ENCODE data around the gene VPS25.
"Not testable (repeated sequence)": the region's sequence is repeated elsewhere in the genome, so short reads cannot be mapped to it uniquely, and the experiment has no call there.

Gene VPS25

DNA sequence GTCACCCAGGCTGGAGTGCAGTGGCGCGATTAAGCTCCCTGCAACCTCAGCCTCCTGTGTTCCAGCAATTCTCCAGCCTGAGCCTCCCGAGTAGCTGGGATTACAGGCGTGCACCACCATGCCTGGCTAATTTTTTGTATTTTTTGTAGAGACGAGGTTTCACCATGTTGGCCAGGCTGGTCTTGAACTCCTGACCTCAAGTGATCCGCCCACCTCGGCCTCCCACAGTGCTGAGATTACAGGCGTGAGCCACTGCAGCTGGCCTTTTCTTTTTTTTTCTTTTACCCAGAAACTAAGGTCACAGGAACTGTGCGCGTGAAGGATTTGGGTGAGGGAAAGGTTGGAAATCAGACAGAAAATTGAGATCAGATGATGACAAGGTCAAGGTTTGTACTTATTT, 3.3 kb upstream of the VPS25 start:
- not testable (repeated sequence) for DNase-seq

- DNase-seq: no peak
Observed at GRCh38 chr17:42772945-42773289, 332 bp upstream of the VPS25 start.

GRCh38 chr17:42774066-42774745, 957 bp downstream of the VPS25 start:
- no peak for DNase-seq

DNA sequence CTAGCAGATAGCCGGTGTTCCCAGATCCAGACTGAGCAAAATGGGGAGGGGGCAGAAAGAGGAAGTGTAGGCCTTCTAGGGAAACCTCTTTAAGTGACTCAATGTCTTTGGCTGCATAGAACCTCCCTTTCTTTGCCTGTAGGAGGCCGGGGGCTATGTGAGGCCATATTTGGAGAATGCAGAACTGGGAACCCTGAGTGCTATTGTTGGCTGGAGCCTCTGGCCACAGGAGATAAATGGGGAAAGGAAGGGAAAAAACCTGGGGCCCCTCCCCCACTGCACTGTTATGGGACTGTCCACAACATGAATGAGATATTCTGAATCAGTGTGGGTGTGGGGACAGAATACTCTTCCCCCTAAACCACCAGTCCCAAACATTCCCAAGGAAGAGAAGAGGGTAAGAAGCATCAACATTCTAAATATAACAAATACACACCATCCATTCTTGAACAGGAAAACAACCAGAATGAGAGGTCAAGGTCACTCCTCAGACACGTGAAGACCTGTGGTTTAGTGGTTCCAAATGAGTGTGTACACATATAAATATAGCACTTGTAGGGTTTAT, 2.4 kb downstream of the VPS25 start:
- DNase-seq: no peak

- DNase-seq: no peak
Observed at GRCh38 chr17:42778570-42778969, 5.3 kb downstream of the VPS25 start.

GRCh38 chr17:42779304-42779935, 6.2 kb downstream of the VPS25 start:
- DNase-seq: no peak

DNA sequence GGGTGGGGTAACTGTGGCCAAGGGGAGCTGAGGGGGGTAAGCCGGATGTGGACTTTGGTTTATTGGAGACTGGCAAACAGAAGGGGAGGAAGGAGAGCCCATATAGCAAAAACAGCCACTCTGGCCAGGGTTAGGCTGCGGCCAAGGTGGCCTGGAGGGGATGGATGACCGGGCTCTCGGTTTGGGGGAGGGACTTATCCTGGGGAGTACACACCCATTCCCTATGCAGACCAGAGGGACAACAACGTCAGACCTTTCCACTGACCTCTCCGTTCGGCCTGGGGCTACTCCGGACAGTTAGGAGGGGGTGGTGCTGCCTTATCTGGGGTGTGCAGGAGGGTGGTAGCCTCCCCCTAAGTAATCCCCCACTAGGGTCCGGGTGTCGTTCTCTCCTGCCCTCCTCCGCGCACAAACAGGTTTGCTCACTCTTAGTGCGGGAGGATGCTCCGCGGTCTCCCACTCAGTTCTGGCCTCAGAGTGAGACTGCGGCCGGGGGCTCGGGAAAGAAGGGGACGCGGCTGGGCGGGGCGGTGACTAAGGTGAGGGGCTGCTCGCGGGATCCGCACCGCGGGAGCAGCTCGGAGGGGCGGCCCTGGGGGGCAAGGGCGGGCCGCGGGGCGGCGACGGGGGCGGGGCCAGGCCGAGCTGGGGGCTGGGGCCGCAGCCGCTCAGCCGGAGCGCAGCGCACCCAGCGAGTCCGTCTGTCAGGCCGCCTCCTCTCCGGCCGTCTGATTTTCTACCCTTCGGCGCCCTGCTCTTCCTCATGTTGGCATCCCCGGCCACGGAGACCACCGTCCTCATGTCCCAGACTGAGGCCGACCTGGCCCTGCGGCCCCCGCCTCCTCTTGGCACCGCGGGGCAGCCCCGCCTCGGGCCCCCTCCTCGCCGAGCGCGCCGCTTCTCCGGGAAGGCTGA, 6.9 kb downstream of the VPS25 start, which contains the start of gene WNK4:
Gene WNK4, plus strand, starts transcription at position 675 of the 915 bp plus-strand sequence. Its CDS starts 89 bp downstream, at position 764.
- no peak for DNase-seq

DNA sequence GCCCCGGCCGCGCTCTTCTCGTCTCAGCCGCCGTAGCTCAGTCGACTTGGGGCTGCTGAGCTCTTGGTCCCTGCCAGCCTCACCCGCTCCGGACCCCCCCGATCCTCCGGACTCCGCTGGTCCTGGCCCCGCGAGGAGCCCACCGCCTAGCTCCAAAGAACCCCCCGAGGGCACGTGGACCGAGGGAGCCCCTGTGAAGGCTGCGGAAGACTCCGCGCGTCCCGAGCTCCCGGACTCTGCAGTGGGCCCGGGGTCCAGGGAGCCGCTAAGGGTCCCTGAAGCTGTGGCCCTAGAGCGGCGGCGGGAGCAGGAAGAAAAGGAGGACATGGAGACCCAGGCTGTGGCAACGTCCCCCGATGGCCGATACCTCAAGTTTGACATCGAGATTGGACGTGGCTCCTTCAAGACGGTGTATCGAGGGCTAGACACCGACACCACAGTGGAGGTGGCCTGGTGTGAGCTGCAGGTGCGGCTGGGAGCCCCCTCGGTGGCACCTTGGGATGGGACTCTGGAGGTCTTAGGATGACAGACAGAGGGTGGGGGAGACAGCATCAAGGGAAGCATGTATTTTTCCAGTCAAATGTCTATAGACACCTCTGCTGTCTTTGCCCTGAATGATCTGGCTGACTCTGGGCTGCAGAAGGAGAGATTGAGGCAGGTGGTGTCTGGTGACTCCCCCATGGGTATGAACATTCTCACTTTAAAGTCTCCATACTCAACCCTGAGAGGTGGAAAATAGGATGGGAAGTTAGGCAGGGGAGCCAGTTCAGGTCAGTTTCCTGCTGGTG, 7.8 kb downstream of the VPS25 start:
- no peak for DNase-seq

DNA sequence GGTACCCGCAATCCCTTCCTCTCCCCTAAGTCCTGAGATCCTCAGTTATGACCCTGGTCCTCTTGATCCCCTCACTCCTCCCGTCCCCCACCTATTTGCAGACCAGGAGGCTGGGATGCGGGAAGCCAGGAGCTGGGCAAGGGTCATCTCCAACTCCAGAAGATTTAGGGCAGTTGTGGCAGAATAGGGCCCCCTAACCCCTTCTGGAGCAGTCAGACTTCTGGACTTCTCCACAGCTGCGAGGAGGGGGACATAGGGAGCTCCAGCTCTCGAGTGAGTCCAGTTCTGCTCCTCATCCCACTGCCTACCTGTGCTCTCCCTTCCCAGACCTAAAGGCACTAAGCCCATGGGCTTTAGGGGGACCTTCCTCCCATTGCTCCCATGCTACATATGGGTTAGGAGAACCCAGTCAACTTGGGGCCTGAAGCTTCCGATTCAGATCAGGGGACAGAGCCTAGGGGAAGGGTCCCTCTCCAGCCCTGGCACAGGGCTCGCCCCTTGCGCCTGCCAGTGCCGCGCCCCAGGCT, 8.5 kb downstream of the VPS25 start:
- no peak for DNase-seq

- DNase-seq: no peak
Observed at GRCh38 chr17:42782166-42783061, 9.2 kb downstream of the VPS25 start.

GRCh38 chr17:42783062-42783790, 10.0 kb downstream of the VPS25 start:
- DNase-seq: no peak

DNA sequence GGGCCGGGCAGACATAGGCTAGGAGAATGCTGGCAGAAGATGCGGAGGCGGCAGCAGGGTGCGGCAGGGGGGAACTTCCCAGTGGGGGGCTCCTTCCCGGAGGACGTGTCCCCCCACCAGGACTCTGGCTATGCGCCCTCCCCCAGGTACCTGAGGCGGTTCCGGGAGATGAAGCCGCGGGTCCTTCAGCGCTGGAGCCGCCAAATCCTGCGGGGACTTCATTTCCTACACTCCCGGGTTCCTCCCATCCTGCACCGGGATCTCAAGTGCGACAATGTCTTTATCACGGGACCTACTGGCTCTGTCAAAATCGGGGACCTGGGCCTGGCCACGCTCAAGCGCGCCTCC, 10.5 kb downstream of the VPS25 start:
- no peak for DNase-seq

- no peak for DNase-seq
Observed at GRCh38 chr17:42784409-42784808, 11.2 kb downstream of the VPS25 start.

GRCh38 chr17:42784811-42785592, 11.8 kb downstream of the VPS25 start:
- DNase-seq: no peak

DNA sequence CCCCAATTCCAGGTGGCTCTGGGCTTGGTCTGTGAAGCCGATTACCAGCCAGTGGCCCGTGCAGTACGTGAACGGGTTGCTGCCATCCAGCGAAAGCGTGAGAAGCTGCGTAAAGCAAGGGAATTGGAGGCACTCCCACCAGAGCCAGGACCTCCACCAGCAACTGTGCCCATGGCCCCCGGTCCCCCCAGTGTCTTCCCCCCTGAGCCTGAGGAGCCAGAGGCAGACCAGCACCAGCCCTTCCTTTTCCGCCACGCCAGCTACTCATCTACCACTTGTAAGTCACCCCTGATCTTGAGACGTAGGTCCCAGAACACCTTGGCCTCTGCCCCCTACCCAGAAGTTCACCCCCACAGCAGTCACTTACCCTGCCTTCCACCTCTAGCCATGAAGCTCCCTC, 14.0 kb downstream of the VPS25 start:
- DNase-seq: no peak

DNA sequence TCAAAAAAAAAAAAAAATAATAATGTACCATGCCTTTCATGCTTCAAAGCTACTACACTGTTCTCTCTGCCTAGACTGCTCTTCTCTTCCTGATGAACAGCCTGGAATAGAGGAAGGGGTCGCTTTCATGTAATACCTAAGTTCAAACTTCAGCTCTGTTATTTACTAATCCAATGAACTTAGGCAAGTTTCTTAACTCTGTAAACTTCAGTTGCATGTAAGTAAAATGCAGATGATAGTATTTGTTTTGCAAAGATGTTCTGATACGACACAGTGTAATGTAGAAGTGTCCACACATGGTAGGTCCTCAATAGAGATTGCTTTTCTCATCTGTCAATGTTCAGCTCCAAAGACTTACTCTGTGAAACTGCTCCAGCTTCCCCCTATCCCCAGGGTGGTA, 18.7 kb downstream of the VPS25 start:
- DNase-seq: no peak

DNA sequence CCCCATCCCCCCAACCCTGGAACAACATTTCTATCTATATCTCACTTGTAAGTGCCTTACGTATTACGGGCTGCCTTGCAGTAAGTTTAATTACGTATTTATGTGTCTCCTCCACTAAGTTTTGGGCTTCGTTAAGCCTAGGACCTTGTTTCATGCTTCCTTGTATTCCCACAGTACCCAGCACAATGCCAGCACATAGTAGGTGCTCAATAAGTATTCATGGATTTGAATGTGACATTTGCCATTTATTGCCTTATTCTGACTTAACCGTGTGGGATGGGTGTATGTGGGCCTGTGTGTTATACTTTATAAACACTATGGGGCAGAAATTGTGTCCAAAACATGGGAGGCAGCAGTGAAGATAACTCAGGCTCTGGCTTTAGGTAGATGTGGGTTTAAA, 19.3 kb downstream of the VPS25 start:
- DNase-seq: no peak

DNA sequence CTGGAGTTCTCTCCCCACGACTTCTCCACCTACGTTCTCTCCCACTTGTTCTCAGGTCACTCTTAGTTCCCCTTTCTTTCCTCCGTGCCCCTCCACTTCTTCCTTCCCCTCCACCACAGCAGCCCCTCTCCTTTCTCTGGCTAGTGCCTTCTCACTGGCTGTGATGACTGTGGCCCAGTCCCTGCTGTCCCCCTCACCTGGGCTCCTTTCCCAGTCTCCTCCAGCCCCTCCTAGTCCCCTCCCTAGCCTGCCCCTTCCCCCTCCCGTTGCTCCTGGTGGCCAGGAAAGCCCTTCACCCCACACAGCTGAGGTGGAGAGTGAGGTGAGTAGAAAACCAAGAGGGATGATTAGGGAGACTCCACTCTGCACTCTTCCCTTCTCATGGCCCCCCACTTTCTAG, 21.8 kb downstream of the VPS25 start:
- no peak for DNase-seq

DNA sequence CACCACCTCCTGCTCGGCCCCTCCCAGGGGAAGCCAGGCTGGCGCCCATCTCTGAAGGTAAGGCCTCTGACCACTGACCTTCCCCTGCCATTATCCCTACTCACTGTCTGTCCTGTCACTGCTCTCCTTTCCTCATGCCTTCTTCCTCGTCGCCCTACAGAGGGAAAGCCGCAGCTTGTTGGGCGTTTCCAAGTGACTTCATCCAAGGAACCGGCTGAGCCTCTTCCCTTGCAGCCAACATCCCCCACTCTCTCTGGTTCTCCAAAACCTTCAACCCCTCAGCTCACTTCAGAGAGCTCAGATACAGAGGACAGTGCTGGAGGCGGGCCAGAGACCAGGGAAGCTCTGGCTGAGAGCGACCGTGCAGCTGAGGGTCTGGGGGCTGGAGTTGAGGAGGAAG, 22.2 kb downstream of the VPS25 start:
- DNase-seq: no peak
